ENCODE results near the gene ARHGDIB.

Gene ARHGDIB

GRCh38 chr12:14906114-14906513, 55.3 kb downstream of the ARHGDIB start:
- DNase-seq: no peak
- in situ Hi-C loops (cut with MboI; ENCODE audit: low pct_unique_long_range_greater_than_20kb, low sequenced_read_pairs): no loop called here

GRCh38 chr12:14905269-14906004, 56.0 kb downstream of the ARHGDIB start:
- DNase-seq: no peak
- in situ Hi-C loops (cut with MboI; ENCODE audit: low pct_unique_long_range_greater_than_20kb, low sequenced_read_pairs): no loop called here

GRCh38 chr12:14904854-14905253, 56.5 kb downstream of the ARHGDIB start:
- no peak for DNase-seq
- in situ Hi-C loops (cut with MboI; ENCODE audit: low pct_unique_long_range_greater_than_20kb, low sequenced_read_pairs): no loop called here

GRCh38 chr12:14903386-14904098, 57.9 kb downstream of the ARHGDIB start:
- DNase-seq: no peak
- in situ Hi-C loops (cut with MboI; ENCODE audit: low pct_unique_long_range_greater_than_20kb, low sequenced_read_pairs): no loop called here

GRCh38 chr12:14902465-14902864, 58.9 kb downstream of the ARHGDIB start:
- DNase-seq: no peak
- in situ Hi-C loops (cut with MboI; ENCODE audit: low pct_unique_long_range_greater_than_20kb, low sequenced_read_pairs): no loop called here

- in situ Hi-C loops (cut with MboI; ENCODE audit: low pct_unique_long_range_greater_than_20kb, low sequenced_read_pairs): no loop called here
- DNase-seq: no peak
These were observed 60.2 kb downstream of the ARHGDIB start for GRCh38 chr12:14901228-14901562.

- in situ Hi-C loops (cut with MboI; ENCODE audit: low pct_unique_long_range_greater_than_20kb, low sequenced_read_pairs): no loop called here
- DNase-seq: no peak
These were observed 60.7 kb downstream of the ARHGDIB start for GRCh38 chr12:14900521-14901227.

- in situ Hi-C loops (cut with MboI; ENCODE audit: low pct_unique_long_range_greater_than_20kb, low sequenced_read_pairs): no loop called here
- no peak for DNase-seq
These were observed 64.8 kb downstream of the ARHGDIB start for GRCh38 chr12:14896521-14897169.

- no peak for DNase-seq
- in situ Hi-C loops (cut with MboI; ENCODE audit: low pct_unique_long_range_greater_than_20kb, low sequenced_read_pairs): no loop called here
These were observed 67.7 kb downstream of the ARHGDIB start for GRCh38 chr12:14893506-14894250.

GRCh38 chr12:14892726-14893505, 68.5 kb downstream of the ARHGDIB start:
- no peak for DNase-seq
- in situ Hi-C loops (cut with MboI; ENCODE audit: low pct_unique_long_range_greater_than_20kb, low sequenced_read_pairs): no loop called here

Data from KBM-7 (cell line).